22Rv1 (cell line): ENCODE data around the gene SPSB1.

Source experiments
- CTCF ChIP-seq: fragments of 450-650 bp; IDR thresholded peaks from 2 replicates; pipeline ENCODE4 v1.5.1; 2017; ENCODE audit warnings: mild to moderate bottlenecking
- ZFX ChIP-seq: fragments of 450-650 bp; IDR thresholded peaks from 2 replicates; pipeline ENCODE4 v1.6.1; 2017; ENCODE audit warnings: antibody characterized with exemption, borderline replicate concordance

GRCh38 chr1:9265037-9265436 is 27.7 kb upstream of the SPSB1 start:
- TF ChIP-seq CTCF = no peak
- no peak for TF ChIP-seq ZFX
